GM19193 (cell line): Measurements from ENCODE around the gene STPG2.

ENCODE experiments used
- POLR2A ChIP-seq: IDR thresholded peaks from 4 replicates; pipeline ENCODE4 v1.6.1; 2011; ENCODE audit not compliant: insufficient read depth, insufficient read length; ENCODE audit errors: extremely low read depth

STPG2 gene

GRCh38 chr4:97662133-97662532 is 481.1 kb downstream of the STPG2 start:
- TF ChIP-seq POLR2A, result no peak

- TF ChIP-seq POLR2A, result no peak
Measured at GRCh38 chr4:97656044-97656720, 487.1 kb downstream of the STPG2 start.

- no peak for TF ChIP-seq POLR2A
Measured at GRCh38 chr4:97653701-97654100, 489.6 kb downstream of the STPG2 start.

- TF ChIP-seq POLR2A, result no peak
Measured at GRCh38 chr4:97646997-97647396, 496.3 kb downstream of the STPG2 start.

- no peak for TF ChIP-seq POLR2A
Measured at GRCh38 chr4:97645071-97645821, 498.0 kb downstream of the STPG2 start.

- TF ChIP-seq POLR2A, result no peak
Measured at GRCh38 chr4:97643179-97643578, 500.1 kb downstream of the STPG2 start.

GRCh38 chr4:97639961-97640360 is 503.3 kb downstream of the STPG2 start:
- TF ChIP-seq POLR2A, result no peak

- TF ChIP-seq POLR2A, result no peak
Measured at GRCh38 chr4:97627750-97628149, 515.5 kb downstream of the STPG2 start.

GRCh38 chr4:97624204-97624603 is 519.1 kb downstream of the STPG2 start:
- TF ChIP-seq POLR2A, result no peak

GRCh38 chr4:97605932-97606331 is 537.3 kb downstream of the STPG2 start:
- TF ChIP-seq POLR2A, result no peak

- TF ChIP-seq POLR2A, result no peak
Measured at GRCh38 chr4:97593248-97593647, 550.0 kb downstream of the STPG2 start.

GRCh38 chr4:97590266-97590665 is 553.0 kb downstream of the STPG2 start:
- TF ChIP-seq POLR2A, result no peak

- TF ChIP-seq POLR2A, result no peak
Measured at GRCh38 chr4:97589481-97590196, 553.6 kb downstream of the STPG2 start.

- TF ChIP-seq POLR2A, result no peak
Measured at GRCh38 chr4:97587912-97588311, 555.4 kb downstream of the STPG2 start.

- no peak for TF ChIP-seq POLR2A
Measured at GRCh38 chr4:97585274-97585673, 558.0 kb downstream of the STPG2 start.

GRCh38 chr4:97582890-97583289 is 560.4 kb downstream of the STPG2 start:
- no peak for TF ChIP-seq POLR2A
